ENCODE results near the gene IL17RB.

DNA sequence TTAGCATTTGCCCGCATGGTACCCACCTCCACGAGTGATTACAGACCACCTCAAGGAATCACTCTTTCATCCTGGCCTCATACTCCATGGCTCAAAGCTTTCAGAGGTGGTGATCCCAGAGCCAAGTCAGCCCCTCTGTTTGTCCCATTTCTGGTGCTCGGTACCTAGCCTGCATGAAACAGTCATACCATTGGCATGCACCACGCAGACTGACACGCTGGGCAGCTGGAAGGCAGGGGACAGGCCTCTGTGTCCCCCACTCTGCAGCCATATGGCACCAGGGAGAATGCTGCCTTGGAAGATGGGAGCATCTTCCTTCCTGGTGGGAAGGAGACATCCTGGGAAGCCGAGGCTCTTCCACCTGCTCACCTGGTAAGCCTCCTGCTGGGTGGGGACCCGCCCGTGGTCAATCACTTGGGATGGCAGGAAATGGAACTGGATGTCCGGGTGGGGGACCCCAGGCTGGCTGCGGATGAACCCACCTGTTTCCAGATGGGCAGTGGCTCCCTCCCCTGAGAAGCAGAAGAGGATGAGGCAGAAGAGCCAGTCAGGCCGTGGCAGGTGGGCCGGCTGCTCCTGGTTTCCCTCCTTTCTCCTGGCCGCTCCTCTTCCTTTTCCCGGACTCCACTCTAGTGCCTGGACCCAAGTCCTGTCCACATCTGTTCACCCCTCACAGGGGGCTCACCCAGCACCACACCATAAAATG is 27.1 kb upstream of the IL17RB start:
- TF ChIP-seq TAF1 (IDR thresholded peaks at IDR 0.05; ENCODE audit: borderline replicate concordance, insufficient read depth, low read length) (no peak), POLR2AphosphoS5 (IDR thresholded peaks at IDR 0.05; ENCODE audit: low read depth, low read length) (no peak)
- TF ChIP-seq, protein P1, sequence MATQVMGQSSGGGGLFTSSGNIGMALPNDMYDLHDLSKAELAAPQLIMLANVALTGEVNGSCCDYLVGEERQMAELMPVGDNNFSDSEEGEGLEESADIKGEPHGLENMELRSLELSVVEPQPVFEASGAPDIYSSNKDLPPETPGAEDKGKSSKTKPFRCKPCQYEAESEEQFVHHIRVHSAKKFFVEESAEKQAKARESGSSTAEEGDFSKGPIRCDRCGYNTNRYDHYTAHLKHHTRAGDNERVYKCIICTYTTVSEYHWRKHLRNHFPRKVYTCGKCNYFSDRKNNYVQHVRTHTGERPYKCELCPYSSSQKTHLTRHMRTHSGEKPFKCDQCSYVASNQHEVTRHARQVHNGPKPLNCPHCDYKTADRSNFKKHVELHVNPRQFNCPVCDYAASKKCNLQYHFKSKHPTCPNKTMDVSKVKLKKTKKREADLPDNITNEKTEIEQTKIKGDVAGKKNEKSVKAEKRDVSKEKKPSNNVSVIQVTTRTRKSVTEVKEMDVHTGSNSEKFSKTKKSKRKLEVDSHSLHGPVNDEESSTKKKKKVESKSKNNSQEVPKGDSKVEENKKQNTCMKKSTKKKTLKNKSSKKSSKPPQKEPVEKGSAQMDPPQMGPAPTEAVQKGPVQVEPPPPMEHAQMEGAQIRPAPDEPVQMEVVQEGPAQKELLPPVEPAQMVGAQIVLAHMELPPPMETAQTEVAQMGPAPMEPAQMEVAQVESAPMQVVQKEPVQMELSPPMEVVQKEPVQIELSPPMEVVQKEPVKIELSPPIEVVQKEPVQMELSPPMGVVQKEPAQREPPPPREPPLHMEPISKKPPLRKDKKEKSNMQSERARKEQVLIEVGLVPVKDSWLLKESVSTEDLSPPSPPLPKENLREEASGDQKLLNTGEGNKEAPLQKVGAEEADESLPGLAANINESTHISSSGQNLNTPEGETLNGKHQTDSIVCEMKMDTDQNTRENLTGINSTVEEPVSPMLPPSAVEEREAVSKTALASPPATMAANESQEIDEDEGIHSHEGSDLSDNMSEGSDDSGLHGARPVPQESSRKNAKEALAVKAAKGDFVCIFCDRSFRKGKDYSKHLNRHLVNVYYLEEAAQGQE (IDR thresholded peaks at IDR 0.05; ENCODE audit: insufficient read depth in 1 of 2, low read depth in 2 of 2, low read length in 2 of 2), result no peak

Measured in PFSK-1 (cell line).